GM18502 (cell line): ENCODE measurements around the gene SYNPO2L.
"Not testable (repeated sequence)": the region's sequence is repeated elsewhere in the genome, so short reads cannot be mapped to it uniquely, and the experiment has no call there.

Experiments used
- ATAC-seq: cut with Tn5 transposase; IDR thresholded peaks from one replicate; pipeline ENCODE4 v1.9.1; 2021; ENCODE audit warnings: mild to moderate bottlenecking; ENCODE audit not compliant: unreplicated experiment, poor library complexity

The SYNPO2L gene

GRCh38 chr10:73655990-73656298 lies at the start of gene SYNPO2L:
SYNPO2L (minus strand) TSS chr10:73656029; CDS start chr10:73655922, 107 bp downstream.
- ATAC-seq: no peak

- not testable (repeated sequence) for ATAC-seq
Measured at GRCh38 chr10:73703924-73704323, 48.1 kb upstream of the SYNPO2L start.

GRCh38 chr10:73698819-73699218 lies 43.0 kb upstream of the SYNPO2L start:
- ATAC-seq: not testable (repeated sequence)

- ATAC-seq: not testable (repeated sequence)
Measured at GRCh38 chr10:73697675-73698159, 41.9 kb upstream of the SYNPO2L start, which contains the start of gene AGAP5. AGAP5 (minus strand) TSS chr10:73698109; CDS start chr10:73697755, 354 bp downstream.

- ATAC-seq: not testable (repeated sequence)
Measured at GRCh38 chr10:73695302-73695701, 39.5 kb upstream of the SYNPO2L start.

DNA sequence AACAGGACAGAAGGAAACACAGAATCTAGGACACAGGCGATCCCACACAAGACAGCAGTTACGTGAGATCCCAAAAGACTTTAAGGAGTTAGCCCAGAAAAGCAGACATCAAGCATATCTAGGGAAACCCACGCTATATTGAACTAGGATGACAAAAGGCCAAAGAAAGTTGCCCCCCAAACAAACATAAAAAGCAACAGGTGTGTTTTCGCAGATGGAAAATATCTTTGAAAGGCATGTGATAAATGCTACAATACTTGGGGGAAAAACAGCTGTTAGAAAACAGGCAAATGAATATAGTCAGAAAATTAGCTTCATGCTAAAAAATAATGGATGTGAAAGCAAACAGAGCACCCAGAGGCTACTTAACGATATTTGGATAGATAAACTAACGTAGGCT lies 34.9 kb upstream of the SYNPO2L start:
- not testable (repeated sequence) for ATAC-seq

- not testable (repeated sequence) for ATAC-seq
Measured at GRCh38 chr10:73689596-73689995, 33.8 kb upstream of the SYNPO2L start.

GRCh38 chr10:73687641-73688040 lies 31.8 kb upstream of the SYNPO2L start:
- not testable (repeated sequence) for ATAC-seq

DNA sequence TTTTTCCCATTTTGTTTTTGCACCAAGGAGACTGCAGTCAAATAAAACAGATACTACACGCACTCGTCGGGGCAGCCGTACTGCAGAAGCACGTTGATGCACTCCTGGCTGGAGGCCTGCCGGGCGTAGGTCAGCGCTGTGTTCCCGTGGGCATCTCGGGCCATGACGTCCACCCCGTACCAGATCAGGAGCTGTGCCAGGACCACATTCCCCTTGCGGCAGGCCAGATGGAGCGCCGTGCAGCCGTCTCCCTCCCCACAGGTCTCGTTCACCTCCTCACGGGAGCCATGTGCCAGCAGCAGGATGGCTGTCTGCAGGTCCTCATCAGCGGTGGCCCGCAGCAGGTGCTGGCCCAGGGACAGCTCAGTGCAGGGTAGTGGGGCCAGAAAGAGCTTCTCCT lies 18.7 kb upstream of the SYNPO2L start:
- ATAC-seq: not testable (repeated sequence)

- not testable (repeated sequence) for ATAC-seq
Measured at GRCh38 chr10:73668378-73668777, 12.5 kb upstream of the SYNPO2L start.

GRCh38 chr10:73666153-73666809 lies 10.5 kb upstream of the SYNPO2L start:
- ATAC-seq: not testable (repeated sequence)

DNA sequence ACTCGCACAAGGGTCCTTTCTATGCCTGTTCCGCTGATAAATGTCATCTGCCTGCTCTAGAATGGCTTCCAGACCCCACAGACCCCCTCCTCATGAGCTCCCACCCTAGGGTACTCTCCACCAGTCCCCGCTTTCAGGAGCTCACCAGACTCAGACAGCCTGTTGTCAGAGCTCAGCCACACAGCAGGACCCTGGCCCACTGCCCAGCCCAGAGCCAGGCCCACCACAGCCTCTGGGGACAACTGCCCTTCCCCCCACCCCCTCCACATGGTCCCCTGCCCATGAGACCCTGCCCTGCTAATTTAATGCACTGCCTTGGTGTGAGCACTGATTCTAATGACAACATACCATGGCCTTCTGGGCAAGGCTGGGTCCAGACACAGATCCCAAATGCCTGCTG lies 9.8 kb upstream of the SYNPO2L start:
- ATAC-seq: not testable (repeated sequence)

GRCh38 chr10:73664156-73665040 lies 8.6 kb upstream of the SYNPO2L start:
- not testable (repeated sequence) for ATAC-seq

GRCh38 chr10:73663621-73664020 lies 7.8 kb upstream of the SYNPO2L start:
- not testable (repeated sequence) for ATAC-seq

GRCh38 chr10:73662705-73663104 lies 6.9 kb upstream of the SYNPO2L start:
- not testable (repeated sequence) for ATAC-seq

- ATAC-seq: no peak
Measured at GRCh38 chr10:73655257-73655989, 406 bp downstream of the SYNPO2L start.

DNA sequence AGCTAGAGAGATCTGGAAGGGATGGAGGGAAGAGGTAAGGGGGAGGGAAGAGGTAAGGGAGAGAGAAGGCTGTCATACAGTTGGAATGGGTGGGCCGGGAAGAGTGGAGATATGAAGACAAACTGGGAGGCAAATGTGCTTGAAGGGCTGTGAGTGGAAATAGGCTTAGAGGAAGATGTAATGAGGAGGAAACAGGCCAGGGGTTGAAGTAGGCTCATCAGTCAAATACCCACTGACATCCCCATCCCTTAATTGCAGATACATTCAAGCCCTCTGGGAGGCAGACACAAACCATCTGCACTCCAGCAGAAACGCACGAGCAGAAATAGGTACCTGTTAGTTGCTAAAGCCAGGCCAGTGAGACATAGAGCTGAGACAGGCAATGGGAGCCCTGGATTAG lies 2.1 kb downstream of the SYNPO2L start:
- ATAC-seq: no peak

- no peak for ATAC-seq
Measured at GRCh38 chr10:73653195-73653594, 2.6 kb downstream of the SYNPO2L start.

- peak; percentile 60 for ATAC-seq
Measured at GRCh38 chr10:73650537-73651331, 5.1 kb downstream of the SYNPO2L start.
